HEK293 (cell line): ENCODE data around the gene PPP2R5D.
A peak's percentile ranks its signal among the peaks of the same experiment; 100 is the strongest.

Experiments used
- GLIS1 ChIP-seq: fragments of 450-650 bp; formaldehyde crosslinking; IDR thresholded peaks from 2 replicates; pipeline ENCODE4 v1.5.1; 2016; ENCODE audit warnings: missing biosample characterization, missing genetic modification characterization
- GLIS2 ChIP-seq: fragments of 450-650 bp; formaldehyde crosslinking; IDR thresholded peaks from 2 replicates; pipeline ENCODE4 v1.5.1; 2016; ENCODE audit warnings: missing biosample characterization, missing genetic modification characterization
- KLF16 ChIP-seq: fragments of 450-650 bp; formaldehyde crosslinking; IDR thresholded peaks from 2 replicates; pipeline ENCODE4 v1.5.1; 2017; ENCODE audit warnings: missing biosample characterization, missing genetic modification characterization
- MZF1 ChIP-seq: fragments of 450-650 bp; formaldehyde crosslinking; IDR thresholded peaks from 2 replicates; pipeline ENCODE4 v1.5.1; 2017; ENCODE audit warnings: missing biosample characterization, missing genetic modification characterization, borderline replicate concordance
- PATZ1 ChIP-seq: fragments of 450-650 bp; formaldehyde crosslinking; IDR thresholded peaks from 2 replicates; pipeline ENCODE4 v1.5.1; 2016; ENCODE audit warnings: missing biosample characterization, missing genetic modification characterization
- PRDM1 ChIP-seq: fragments of 450-650 bp; formaldehyde crosslinking; IDR thresholded peaks from 2 replicates; pipeline ENCODE4; 2016; ENCODE audit warnings: missing biosample characterization, missing genetic modification characterization
- SETDB1 ChIP-seq: IDR thresholded peaks from one replicate; pipeline ENCODE4 v1.6.1; 2017; ENCODE audit warnings: mild to moderate bottlenecking, low read length, moderate library complexity, mixed read lengths; ENCODE audit not compliant: insufficient read length
- ZBTB1 ChIP-seq: fragments of 450-650 bp; formaldehyde crosslinking; IDR thresholded peaks from 2 replicates; pipeline ENCODE4 v1.5.1; 2016; ENCODE audit warnings: missing biosample characterization, missing genetic modification characterization
- ZBTB6 ChIP-seq: fragments of 450-650 bp; formaldehyde crosslinking; IDR thresholded peaks from 2 replicates; pipeline ENCODE4 v1.5.1; 2017; ENCODE audit warnings: missing biosample characterization, missing genetic modification characterization
- ZBTB7A ChIP-seq: fragments of 450-650 bp; formaldehyde crosslinking; IDR thresholded peaks from 2 replicates; pipeline ENCODE4 v1.5.1; 2016; ENCODE audit warnings: low read depth, missing biosample characterization, missing genetic modification characterization
- ZBTB8A ChIP-seq: fragments of 450-650 bp; formaldehyde crosslinking; IDR thresholded peaks from 2 replicates; pipeline ENCODE4 v1.5.1; 2016; ENCODE audit warnings: missing biosample characterization, missing genetic modification characterization
- ZFP37 ChIP-seq: fragments of 450-650 bp; formaldehyde crosslinking; IDR thresholded peaks from 2 replicates; pipeline ENCODE4 v1.5.1; 2016; ENCODE audit warnings: missing biosample characterization, missing genetic modification characterization
- ZFP69B ChIP-seq: fragments of 450-650 bp; formaldehyde crosslinking; IDR thresholded peaks from 2 replicates; pipeline ENCODE4 v1.5.1; 2016; ENCODE audit warnings: missing biosample characterization, missing genetic modification characterization
- ZNF10 ChIP-seq: fragments of 450-650 bp; formaldehyde crosslinking; IDR thresholded peaks from 2 replicates; pipeline ENCODE4 v1.5.1; 2017; ENCODE audit warnings: missing biosample characterization, missing genetic modification characterization
- ZNF184 ChIP-seq: fragments of 450-650 bp; IDR thresholded peaks from 2 replicates; pipeline ENCODE4 v1.5.1; 2018; ENCODE audit warnings: missing biosample characterization, mild to moderate bottlenecking, missing genetic modification characterization
- ZNF248 ChIP-seq: fragments of 450-650 bp; formaldehyde crosslinking; IDR thresholded peaks from 2 replicates; pipeline ENCODE4 v1.5.1; 2017; ENCODE audit warnings: missing biosample characterization, missing genetic modification characterization
- ZNF335 ChIP-seq: fragments of 450-650 bp; formaldehyde crosslinking; conservative IDR thresholded peaks from 2 replicates; pipeline ENCODE4 v1.5.1; 2016; ENCODE audit warnings: missing biosample characterization, missing genetic modification characterization
- ZNF394 ChIP-seq: fragments of 450-650 bp; formaldehyde crosslinking; IDR thresholded peaks from 2 replicates; pipeline ENCODE4 v1.5.1; 2016; ENCODE audit warnings: missing biosample characterization, missing genetic modification characterization, mild to moderate bottlenecking, moderate library complexity, borderline replicate concordance
- ZNF48 ChIP-seq: fragments of 450-650 bp; formaldehyde crosslinking; IDR thresholded peaks from 2 replicates; pipeline ENCODE4 v1.5.1; 2016; ENCODE audit warnings: missing biosample characterization, missing genetic modification characterization
- ZNF501 ChIP-seq: fragments of 450-650 bp; formaldehyde crosslinking; IDR thresholded peaks from 2 replicates; pipeline ENCODE4 v1.5.1; 2016; ENCODE audit warnings: missing biosample characterization, missing genetic modification characterization
- ZNF561 ChIP-seq: fragments of 450-650 bp; IDR thresholded peaks from 2 replicates; pipeline ENCODE4 v1.5.1; 2018; ENCODE audit warnings: missing biosample characterization, missing genetic modification characterization, borderline replicate concordance
- ZNF664 ChIP-seq: fragments of 450-650 bp; formaldehyde crosslinking; IDR thresholded peaks from 2 replicates; pipeline ENCODE4 v1.5.1; 2016; ENCODE audit warnings: missing biosample characterization, missing genetic modification characterization
- ZNF776 ChIP-seq: fragments of 450-650 bp; formaldehyde crosslinking; IDR thresholded peaks from 2 replicates; pipeline ENCODE4 v1.5.0; 2017; ENCODE audit warnings: missing biosample characterization, missing genetic modification characterization, borderline replicate concordance
- ZNF791 ChIP-seq: fragments of 450-650 bp; formaldehyde crosslinking; IDR thresholded peaks from 2 replicates; pipeline ENCODE4 v1.5.1; 2016; ENCODE audit warnings: missing biosample characterization, missing genetic modification characterization
- ZSCAN16 ChIP-seq: fragments of 450-650 bp; formaldehyde crosslinking; IDR thresholded peaks from 2 replicates; pipeline ENCODE4 v1.5.1; 2016; ENCODE audit warnings: missing biosample characterization, missing genetic modification characterization
- TF ChIP-seq, protein P1 (sequence below): fragments of 450-650 bp; formaldehyde crosslinking; IDR thresholded peaks from 2 replicates; pipeline ENCODE4 v1.5.1; 2016; ENCODE audit warnings: missing biosample characterization, missing genetic modification characterization
- TF ChIP-seq, protein P2 (sequence below): fragments of 450-650 bp; formaldehyde crosslinking; conservative IDR thresholded peaks from 2 replicates; pipeline ENCODE4 v1.5.1; 2016; ENCODE audit warnings: low read depth, missing biosample characterization, missing genetic modification characterization

Gene PPP2R5D

DNA sequence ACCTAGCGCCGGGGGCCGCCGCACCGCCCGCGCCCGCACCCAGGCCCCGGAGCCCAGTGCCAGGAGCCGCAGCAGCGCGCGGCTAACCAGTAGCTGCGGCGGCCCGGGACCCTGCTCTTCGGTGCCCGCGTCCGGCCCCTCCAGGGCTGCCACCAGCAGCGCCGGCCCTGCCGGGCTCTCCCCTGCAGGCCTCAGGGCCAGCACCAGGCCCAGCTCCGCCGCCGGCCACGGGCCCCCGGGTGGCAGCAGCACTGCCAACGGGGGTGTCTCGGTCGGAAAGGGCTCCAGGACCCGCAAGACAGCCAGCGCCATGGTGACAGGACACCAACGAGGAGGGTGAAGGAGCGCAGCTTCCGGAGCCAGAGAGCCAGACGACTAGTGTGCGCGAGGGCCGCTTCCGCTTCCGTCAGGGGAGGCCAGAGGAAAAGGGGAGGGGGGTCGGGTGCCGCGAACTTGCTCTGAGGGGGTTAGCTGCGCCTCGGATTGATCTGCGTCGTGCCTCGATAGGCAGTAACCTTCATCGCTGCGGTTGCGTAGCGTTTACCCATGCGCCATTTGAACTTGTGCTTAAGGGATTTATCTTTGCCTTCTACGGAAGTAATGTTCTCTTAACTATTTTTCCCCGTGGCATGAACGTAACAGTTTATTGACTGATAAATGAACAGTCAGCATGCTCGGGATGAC, 5.4 kb upstream of the PPP2R5D start, which contains the start of gene PEX6 (continued):
- peak; percentile 88 for TF ChIP-seq ZBTB6 (tag by site-specific recombination)
- TF ChIP-seq PRDM1 (tag by site-specific recombination): no peak
- TF ChIP-seq ZBTB1: no peak
- peak; percentile 76 for TF ChIP-seq GLIS1 (tag by site-specific recombination)
- peak; percentile 42 for TF ChIP-seq ZNF10 (tag by site-specific recombination)
- TF ChIP-seq ZFP69B: 0 out of 2 replicates have a peak, but pooled peaks have one; percentile 27
- TF ChIP-seq, protein P1, sequence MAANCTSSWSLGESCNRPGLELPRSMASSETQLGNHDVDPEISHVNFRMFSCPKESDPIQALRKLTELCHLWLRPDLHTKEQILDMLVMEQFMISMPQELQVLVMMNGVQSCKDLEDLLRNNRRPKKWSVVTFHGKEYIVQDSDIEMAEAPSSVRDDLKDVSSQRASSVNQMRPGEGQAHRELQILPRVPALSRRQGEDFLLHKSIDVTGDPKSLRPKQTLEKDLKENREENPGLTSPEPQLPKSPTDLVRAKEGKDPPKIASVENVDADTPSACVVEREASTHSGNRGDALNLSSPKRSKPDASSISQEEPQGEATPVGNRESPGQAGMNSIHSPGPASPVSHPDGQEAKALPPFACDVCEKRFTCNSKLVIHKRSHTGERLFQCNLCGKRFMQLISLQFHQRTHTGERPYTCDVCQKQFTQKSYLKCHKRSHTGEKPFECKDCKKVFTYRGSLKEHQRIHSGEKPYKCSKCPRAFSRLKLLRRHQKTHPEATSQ (tag by site-specific recombination): no peak
- TF ChIP-seq SETDB1: no peak
- no peak for TF ChIP-seq ZNF664 (tag by site-specific recombination)
- peak; percentile 83; the same call in 1 of the 2 replicates for TF ChIP-seq ZNF501 (tag by site-specific recombination)
- peak; percentile 78; the same call in 1 of the 2 replicates for TF ChIP-seq ZNF394 (tag by site-specific recombination)
- TF ChIP-seq PATZ1: peak; percentile 93
- peak; percentile 30; the same call in 1 of the 2 replicates for TF ChIP-seq ZBTB8A (tag by site-specific recombination)
- TF ChIP-seq ZSCAN16 (tag by site-specific recombination): no peak
- TF ChIP-seq ZNF776 (tag by site-specific recombination): no peak
- TF ChIP-seq KLF16 (tag by site-specific recombination): peak; percentile 52; the same call in 1 of the 2 replicates
- TF ChIP-seq ZBTB7A: no peak; the same call in 1 of the 2 replicates
- no peak for TF ChIP-seq ZNF791 (tag by site-specific recombination)
- TF ChIP-seq ZNF248 (tag by site-specific recombination): no peak
- 0 out of 2 replicates have a peak, but pooled peaks have one; percentile 35 for TF ChIP-seq ZNF184
- peak; percentile 84 for TF ChIP-seq ZNF335 (tag by site-specific recombination)
- no peak for TF ChIP-seq ZNF48 (tag by site-specific recombination)
- TF ChIP-seq ZNF561: peak; percentile 60; the same call in 1 of the 2 replicates
- peak; percentile 98 for TF ChIP-seq GLIS2 (tag by site-specific recombination)
- TF ChIP-seq, protein P2, sequence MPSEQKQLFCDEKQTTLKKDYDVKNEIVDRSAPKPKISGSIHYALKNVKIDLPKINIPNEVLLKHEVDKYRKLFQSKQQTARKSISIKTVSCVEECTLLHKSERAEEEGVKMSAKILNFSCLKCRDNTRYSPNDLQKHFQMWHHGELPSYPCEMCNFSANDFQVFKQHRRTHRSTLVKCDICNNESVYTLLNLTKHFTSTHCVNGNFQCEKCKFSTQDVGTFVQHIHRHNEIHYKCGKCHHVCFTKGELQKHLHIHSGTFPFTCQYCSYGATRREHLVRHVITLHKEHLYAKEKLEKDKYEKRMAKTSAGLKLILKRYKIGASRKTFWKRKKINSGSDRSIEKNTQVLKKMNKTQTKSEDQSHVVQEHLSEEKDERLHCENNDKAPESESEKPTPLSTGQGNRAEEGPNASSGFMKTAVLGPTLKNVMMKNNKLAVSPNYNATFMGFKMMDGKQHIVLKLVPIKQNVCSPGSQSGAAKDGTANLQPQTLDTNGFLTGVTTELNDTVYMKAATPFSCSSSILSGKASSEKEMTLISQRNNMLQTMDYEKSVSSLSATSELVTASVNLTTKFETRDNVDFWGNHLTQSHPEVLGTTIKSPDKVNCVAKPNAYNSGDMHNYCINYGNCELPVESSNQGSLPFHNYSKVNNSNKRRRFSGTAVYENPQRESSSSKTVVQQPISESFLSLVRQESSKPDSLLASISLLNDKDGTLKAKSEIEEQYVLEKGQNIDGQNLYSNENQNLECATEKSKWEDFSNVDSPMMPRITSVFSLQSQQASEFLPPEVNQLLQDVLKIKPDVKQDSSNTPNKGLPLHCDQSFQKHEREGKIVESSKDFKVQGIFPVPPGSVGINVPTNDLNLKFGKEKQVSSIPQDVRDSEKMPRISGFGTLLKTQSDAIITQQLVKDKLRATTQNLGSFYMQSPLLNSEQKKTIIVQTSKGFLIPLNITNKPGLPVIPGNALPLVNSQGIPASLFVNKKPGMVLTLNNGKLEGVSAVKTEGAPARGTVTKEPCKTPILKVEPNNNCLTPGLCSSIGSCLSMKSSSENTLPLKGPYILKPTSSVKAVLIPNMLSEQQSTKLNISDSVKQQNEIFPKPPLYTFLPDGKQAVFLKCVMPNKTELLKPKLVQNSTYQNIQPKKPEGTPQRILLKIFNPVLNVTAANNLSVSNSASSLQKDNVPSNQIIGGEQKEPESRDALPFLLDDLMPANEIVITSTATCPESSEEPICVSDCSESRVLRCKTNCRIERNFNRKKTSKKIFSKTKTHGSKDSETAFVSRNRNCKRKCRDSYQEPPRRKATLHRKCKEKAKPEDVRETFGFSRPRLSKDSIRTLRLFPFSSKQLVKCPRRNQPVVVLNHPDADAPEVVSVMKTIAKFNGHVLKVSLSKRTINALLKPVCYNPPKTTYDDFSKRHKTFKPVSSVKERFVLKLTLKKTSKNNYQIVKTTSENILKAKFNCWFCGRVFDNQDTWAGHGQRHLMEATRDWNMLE (tag by site-specific recombination): peak; percentile 62
- no peak; the same call in 1 of the 2 replicates for TF ChIP-seq ZFP37 (tag by site-specific recombination)
- 0 out of 2 replicates have a peak, but pooled peaks have one; percentile 33 for TF ChIP-seq MZF1
